ENCODE data around the gene PRDM10.

PRDM10 gene

GRCh38 chr11:130008326-130008725 is 5.7 kb upstream of the PRDM10 start:
- DNase-seq = no peak

DNA sequence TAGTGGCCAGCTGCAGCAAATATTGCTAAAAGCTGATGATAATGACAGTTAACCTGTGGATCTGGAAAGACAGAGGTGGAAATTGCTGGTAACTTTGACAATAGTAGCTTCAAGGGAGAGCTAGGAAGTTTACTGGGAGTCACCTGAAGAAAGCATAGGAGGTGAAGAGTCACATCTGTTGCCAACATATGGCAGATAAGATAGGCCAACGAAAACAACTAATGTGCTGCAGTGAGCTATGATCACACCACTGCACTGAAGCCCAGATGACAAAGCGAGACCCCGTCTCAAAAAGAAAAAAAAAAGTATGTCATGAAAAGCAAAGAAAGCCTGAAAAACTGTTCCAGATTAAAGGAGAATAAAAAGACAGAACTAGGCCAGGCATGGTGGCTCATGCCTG is 4.3 kb upstream of the PRDM10 start:
- DNase-seq = no peak

DNA sequence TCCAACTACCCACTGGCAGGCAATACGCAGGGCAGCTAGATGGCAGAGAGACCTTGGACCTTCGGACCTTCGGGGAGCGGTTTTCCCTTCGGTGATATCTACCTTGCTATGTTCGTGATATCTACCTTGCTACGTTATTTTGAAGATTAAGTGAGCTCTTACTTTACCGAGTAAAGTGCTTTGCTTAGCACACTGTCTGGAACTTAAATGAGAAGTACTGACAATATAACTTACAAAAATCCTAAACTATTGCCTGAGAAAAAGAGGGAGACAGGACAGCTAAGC is 1.0 kb upstream of the PRDM10 start:
- no peak for DNase-seq

- peak; percentile 86 for DNase-seq
These were observed 446 bp upstream of the PRDM10 start for GRCh38 chr11:130002846-130003716.

- DNase-seq = no peak
These were observed 929 bp downstream of the PRDM10 start for GRCh38 chr11:130001461-130002351.

- no peak for DNase-seq
These were observed 2.0 kb downstream of the PRDM10 start for GRCh38 chr11:130000552-130001176.

GRCh38 chr11:129999407-129999806 is 3.2 kb downstream of the PRDM10 start:
- DNase-seq = no peak

DNA sequence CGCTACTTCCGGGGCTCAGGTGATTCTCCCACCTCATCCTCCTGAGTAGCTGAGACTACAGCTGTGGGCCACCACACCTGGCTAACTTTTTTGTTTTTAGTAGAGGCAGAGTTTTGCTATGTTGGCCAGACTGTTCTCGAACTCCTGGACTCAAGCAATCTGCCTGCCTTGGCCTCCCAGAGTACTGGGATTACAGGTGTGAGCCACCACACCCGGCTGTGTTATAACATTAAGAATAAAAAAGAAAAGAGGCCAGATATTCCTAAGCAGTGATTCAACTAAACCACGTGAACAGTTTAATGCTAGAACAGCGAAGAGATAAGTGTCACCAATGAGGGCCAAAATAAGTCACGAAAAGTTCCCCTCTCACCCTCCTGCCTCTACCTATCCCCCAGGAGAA is 3.7 kb downstream of the PRDM10 start:
- no peak for DNase-seq

- DNase-seq = no peak
These were observed 4.5 kb downstream of the PRDM10 start for GRCh38 chr11:129998107-129998506.

DNA sequence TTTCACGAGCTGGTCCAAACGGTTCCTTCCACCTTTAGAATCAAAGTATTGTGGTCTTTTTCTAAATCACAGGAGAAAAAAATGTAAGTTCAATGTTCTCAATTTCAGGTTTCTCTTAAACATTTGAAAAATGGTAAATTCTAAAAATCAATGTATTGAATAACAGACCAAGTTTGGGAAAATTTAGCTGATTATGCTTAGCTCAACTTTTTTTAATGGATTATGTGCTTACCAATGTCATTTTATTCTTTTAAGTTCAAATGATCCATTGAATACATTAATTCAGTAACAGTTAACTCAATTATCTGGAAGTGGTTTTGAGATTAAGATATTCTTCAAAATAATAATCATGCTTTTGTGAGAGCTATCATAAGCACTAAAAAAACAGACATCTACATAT is 5.1 kb downstream of the PRDM10 start:
- no peak for DNase-seq

DNA sequence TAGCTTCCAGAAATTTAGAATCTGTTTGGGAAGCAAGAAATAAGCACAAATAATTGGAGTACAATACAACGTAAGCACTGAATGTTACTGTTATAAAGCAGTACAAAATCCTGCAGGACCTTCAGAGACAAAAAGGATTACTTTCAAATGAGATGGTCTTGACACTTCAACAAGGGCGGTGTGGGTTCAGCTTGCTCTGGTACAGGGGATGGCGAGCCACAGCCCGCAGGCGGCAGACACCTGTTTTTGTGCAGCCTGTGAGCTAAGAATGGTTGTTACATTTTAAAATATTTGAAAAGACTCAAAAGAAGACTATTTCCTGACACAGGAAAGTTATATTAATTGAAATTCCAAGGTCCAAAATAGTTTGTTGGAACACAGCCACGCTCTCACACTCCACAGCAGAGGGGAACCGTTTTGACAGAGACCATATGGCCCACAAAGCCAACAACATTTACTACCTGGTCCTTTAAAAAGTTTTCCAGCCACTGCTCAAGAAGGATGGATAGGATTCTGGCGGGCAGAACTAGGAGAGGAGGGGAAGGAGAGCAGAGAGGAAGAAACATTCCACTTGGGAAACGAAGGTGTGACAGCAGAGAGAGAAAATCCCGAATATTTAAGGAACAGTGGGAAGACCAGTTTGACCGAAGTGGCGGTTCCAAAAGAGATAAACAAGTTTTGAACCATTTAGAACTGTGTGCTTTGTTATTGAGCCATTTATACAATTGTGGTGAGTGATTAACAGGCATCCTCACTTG is 6.3 kb downstream of the PRDM10 start:
- no peak for DNase-seq

- DNase-seq = no peak
These were observed 7.5 kb downstream of the PRDM10 start for GRCh38 chr11:129995163-129995562.

GRCh38 chr11:129992161-129992944 is 10.3 kb downstream of the PRDM10 start:
- peak; percentile 42 for DNase-seq

DNA sequence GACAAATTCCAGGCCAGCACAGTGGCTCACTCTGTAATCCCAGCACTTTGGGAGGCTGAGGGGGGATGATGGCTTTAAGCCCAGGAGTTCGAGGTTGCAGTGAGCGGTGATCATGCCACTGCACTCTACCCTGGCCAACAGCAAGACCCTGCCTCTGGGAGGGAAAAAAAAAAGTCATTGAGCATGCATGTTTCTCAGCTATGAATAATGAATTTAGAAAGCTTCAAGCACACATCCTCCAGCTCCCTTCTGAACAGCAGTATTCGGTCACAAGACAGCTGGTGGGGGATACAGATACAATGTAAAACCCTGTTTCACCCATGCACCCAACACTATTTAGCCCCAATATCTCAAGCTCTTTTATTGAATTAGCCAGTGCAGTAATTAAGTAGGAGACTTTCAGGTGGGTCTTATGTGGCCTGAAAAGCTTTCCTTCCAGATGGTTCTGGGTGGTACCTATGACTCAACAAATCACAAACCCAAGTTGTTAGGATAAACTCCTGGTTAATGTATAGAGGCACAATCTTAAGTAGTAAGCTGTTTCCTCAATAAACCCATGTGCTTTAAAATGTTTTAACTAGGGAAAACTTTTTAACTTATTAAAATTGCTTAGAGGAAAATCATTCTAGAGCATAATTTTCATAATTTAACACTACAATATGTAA is 13.4 kb downstream of the PRDM10 start:
- DNase-seq = no peak

DNA sequence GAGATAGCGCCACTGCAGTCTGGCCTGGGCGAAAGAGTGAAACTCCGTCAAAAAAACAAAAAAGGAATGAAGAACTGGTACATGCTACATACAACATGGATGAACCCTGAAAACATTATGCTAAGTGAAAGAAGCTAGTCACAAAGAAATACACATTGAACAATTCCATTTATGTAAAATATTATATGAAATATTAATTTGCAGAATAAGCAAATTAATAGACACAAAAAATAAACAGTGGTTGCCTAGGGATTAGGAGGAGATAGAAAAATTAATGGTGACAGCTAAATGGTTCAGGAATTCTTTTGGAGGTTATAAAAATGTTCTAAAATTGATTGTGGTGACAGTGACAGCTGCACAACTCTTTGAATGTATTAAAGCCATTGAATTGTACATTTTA is 14.7 kb downstream of the PRDM10 start:
- no peak for DNase-seq

DNA sequence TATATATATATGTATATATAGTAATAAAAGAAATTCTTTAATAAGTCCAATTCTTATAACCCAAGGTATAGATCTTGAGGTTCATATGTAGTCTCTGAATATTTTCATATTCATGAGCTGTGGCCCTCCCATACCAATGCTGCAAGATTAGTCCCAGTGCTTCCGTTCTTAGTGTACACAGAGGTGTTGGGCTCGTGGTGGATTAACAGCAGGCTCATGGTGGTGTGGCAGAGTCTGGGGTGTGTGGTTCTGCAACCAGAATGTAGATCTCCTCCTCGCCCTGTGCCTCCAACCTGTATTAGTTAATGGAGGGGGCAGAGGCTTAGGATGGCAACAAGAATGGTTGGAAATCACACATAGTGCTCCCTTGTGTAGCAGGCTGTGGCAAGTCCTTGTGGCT is 16.8 kb downstream of the PRDM10 start:
- no peak for DNase-seq

GRCh38 chr11:129980086-129980485 is 22.5 kb downstream of the PRDM10 start:
- no peak for DNase-seq

- DNase-seq = no peak
These were observed 23.5 kb downstream of the PRDM10 start for GRCh38 chr11:129979046-129979605.

- no peak for DNase-seq
These were observed 24.2 kb downstream of the PRDM10 start for GRCh38 chr11:129978447-129978846.

DNA sequence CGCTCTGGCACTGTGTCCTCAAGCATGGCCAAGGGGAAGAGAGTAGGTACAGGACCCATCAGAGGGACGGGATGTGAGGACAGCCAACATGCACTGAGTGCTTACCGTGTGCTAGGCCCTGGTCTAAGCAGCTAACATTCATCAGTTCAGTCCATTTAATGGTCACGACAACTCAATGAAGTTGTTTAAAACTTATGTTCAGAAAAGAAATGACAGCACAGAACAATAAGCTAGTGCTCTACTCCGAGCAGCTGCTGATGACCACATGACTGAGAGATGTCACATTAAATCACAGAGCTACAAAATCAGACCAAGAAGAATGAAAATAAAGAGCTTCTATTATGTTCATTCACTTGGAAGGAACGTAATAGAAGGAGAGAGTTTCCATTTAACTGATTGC is 26.3 kb downstream of the PRDM10 start:
- no peak for DNase-seq

DNA sequence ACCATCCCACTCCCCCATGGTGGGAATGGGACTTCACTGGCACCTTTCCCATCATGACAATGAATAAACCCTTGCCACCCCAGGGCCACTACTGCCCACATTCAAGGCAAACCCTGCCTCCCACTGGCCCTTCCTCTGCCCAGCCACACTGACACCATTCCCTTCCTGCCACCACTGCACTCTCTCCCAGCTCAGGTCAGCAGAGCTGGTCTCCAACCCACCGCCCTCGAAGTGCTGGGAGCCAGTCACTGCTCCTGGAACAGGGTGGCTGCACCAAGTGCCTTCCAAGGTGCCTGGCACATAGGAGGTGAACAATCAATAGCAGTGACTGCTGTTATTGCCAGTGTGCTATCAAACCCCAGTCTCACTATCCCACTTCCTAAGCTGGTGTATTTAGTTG is 27.1 kb downstream of the PRDM10 start:
- DNase-seq = no peak
